Measurements from ENCODE around the gene BPIFB2. TPM values are rescaled to one million over a fixed set of nuclear protein-coding genes. Genes with fewer than 3 reads are reported as not detected.
"Not testable (repeated sequence)": the region's sequence is repeated elsewhere in the genome, so short reads cannot be mapped to it uniquely, and the experiment has no call there.

BPIFB2 gene
- total and polyA plus RNA-seq, 4 donors: 0.33 to 3.7 (median 1.5) TPM

- Histone ChIP-seq H3K27ac (ENCODE audit: low read depth in 1 of 2, low read length in 2 of 2) (peak overlapping the region in 1 of 2 donors; percentile 40), H3K4me1 (ENCODE audit: control insufficient read depth in 4 of 4, insufficient read depth in 4 of 4, low read length in 3 of 4) (no peaks in the 10 kb centered on the region)
- DNase-seq (ENCODE audit: low spot score): peak; percentile 29
These were observed 35.1 kb upstream of the BPIFB2 start for GRCh38 chr20:32972181-32973076.

GRCh38 chr20:32973077-32973717, 34.3 kb upstream of the BPIFB2 start:
- no peak for DNase-seq (ENCODE audit: low spot score)
- H3K36me3 ChIP-seq (ENCODE audit: control insufficient read depth in 4 of 4, insufficient read depth in 3 of 4, low read depth in 1 of 4, low read length in 3 of 4): no peaks in the 10 kb centered on the region
- no peaks in the 10 kb centered on the region for H3K9me3 ChIP-seq (ENCODE audit: control insufficient read depth in 4 of 4, low read length in 3 of 4)
- WGBS: 84% methylated on average over 10 of the region's 10 CpGs
- no peak overlapping the region for H3K9ac ChIP-seq (ENCODE audit: low read depth in 1 of 2, low read length in 2 of 2)
- no peak overlapping the region for H3K27ac ChIP-seq (ENCODE audit: low read depth in 1 of 2, low read length in 2 of 2)
- no peak overlapping the region for H3K4me3 ChIP-seq (ENCODE audit: low read depth in 1 of 3, low read length in 3 of 3)
- H3K27me3 ChIP-seq (ENCODE audit: control insufficient read depth in 4 of 4, insufficient read depth in 4 of 4, low read length in 3 of 4): no peaks in the 10 kb centered on the region
- H3K4me1 ChIP-seq (ENCODE audit: control insufficient read depth in 4 of 4, insufficient read depth in 4 of 4, low read length in 3 of 4): no peaks in the 10 kb centered on the region
- TF ChIP-seq FOXA2 (IDR thresholded peaks at IDR 0.05): no peak
- no peak for TF ChIP-seq ATF3 (IDR thresholded peaks at IDR 0.05)
- no peak for TF ChIP-seq RAD21 (IDR thresholded peaks at IDR 0.05)
- no peak for TF ChIP-seq TAF1 (conservative IDR thresholded peaks at IDR 0.05)
- no peak for TF ChIP-seq HNF4G (IDR thresholded peaks at IDR 0.05)
- no peak for TF ChIP-seq JUND (IDR thresholded peaks at IDR 0.05)
- TF ChIP-seq ZBTB33 (IDR thresholded peaks at IDR 0.05): no peak
- no peak for TF ChIP-seq MAX (IDR thresholded peaks at IDR 0.05)
- no peak for TF ChIP-seq FOXA1 (IDR thresholded peaks at IDR 0.05)
- TF ChIP-seq CTCF (IDR thresholded peaks at IDR 0.05; ENCODE audit: low read depth, low read length, missing input control): no peak
- TF ChIP-seq EGR1 (IDR thresholded peaks at IDR 0.05; ENCODE audit: low read depth in 2 of 2): no peak
- no peak for TF ChIP-seq GABPA (IDR thresholded peaks at IDR 0.05 in 1 of 2, conservative IDR thresholded peaks at IDR 0.05 in 1 of 2)
- no peak for TF ChIP-seq YY1 (IDR thresholded peaks at IDR 0.05)
- TF ChIP-seq RXRA (IDR thresholded peaks at IDR 0.05): no peak
- no peak for TF ChIP-seq NR2F2 (IDR thresholded peaks at IDR 0.05)
- no peak for TF ChIP-seq SP1 (IDR thresholded peaks at IDR 0.05)

More at GRCh38 chr20:32972181-32973076, 35.1 kb upstream of the BPIFB2 start:
- H3K9ac ChIP-seq (ENCODE audit: low read depth in 1 of 2, low read length in 2 of 2): no peak overlapping the region
- H3K27me3 ChIP-seq (ENCODE audit: control insufficient read depth in 4 of 4, insufficient read depth in 4 of 4, low read length in 3 of 4): no peaks in the 10 kb centered on the region
- H3K4me3 ChIP-seq (ENCODE audit: low read depth in 1 of 3, low read length in 3 of 3): no peak overlapping the region
- no peak for TF ChIP-seq TAF1 (conservative IDR thresholded peaks at IDR 0.05)
- no peaks in the 10 kb centered on the region for H3K36me3 ChIP-seq (ENCODE audit: control insufficient read depth in 4 of 4, insufficient read depth in 3 of 4, low read depth in 1 of 4, low read length in 3 of 4)
- WGBS: 82% methylated on average over 13 of the region's 13 CpGs
- no peaks in the 10 kb centered on the region for H3K9me3 ChIP-seq (ENCODE audit: control insufficient read depth in 4 of 4, low read length in 3 of 4)

GRCh38 chr20:32974204-32975064, 33.1 kb upstream of the BPIFB2 start:
- H3K4me1 ChIP-seq (ENCODE audit: control insufficient read depth in 4 of 4, insufficient read depth in 4 of 4, low read length in 3 of 4); H3K27ac ChIP-seq (ENCODE audit: low read depth in 1 of 2, low read length in 2 of 2); H3K4me3 ChIP-seq (ENCODE audit: low read depth in 1 of 3, low read length in 3 of 3); H3K9ac ChIP-seq (ENCODE audit: low read depth in 1 of 2, low read length in 2 of 2); DNase-seq (ENCODE audit: low spot score); H3K27me3 ChIP-seq (ENCODE audit: control insufficient read depth in 4 of 4, insufficient read depth in 4 of 4, low read length in 3 of 4); H3K9me3 ChIP-seq (ENCODE audit: control insufficient read depth in 4 of 4, low read length in 3 of 4); H3K36me3 ChIP-seq (ENCODE audit: control insufficient read depth in 4 of 4, insufficient read depth in 3 of 4, low read depth in 1 of 4, low read length in 3 of 4): not testable (repeated sequence)
- WGBS: 82% methylated on average over 9 of the region's 9 CpGs

- not testable (repeated sequence) for DNase-seq (ENCODE audit: low spot score); H3K27me3 ChIP-seq (ENCODE audit: control insufficient read depth in 4 of 4, insufficient read depth in 4 of 4, low read length in 3 of 4); H3K4me1 ChIP-seq (ENCODE audit: control insufficient read depth in 4 of 4, insufficient read depth in 4 of 4, low read length in 3 of 4); H3K9ac ChIP-seq (ENCODE audit: low read depth in 1 of 2, low read length in 2 of 2); H3K36me3 ChIP-seq (ENCODE audit: control insufficient read depth in 4 of 4, insufficient read depth in 3 of 4, low read depth in 1 of 4, low read length in 3 of 4); H3K9me3 ChIP-seq (ENCODE audit: control insufficient read depth in 4 of 4, low read length in 3 of 4); H3K27ac ChIP-seq (ENCODE audit: low read depth in 1 of 2, low read length in 2 of 2); H3K4me3 ChIP-seq (ENCODE audit: low read depth in 1 of 3, low read length in 3 of 3)
- 89% methylated on average over 4 of the region's 4 CpGs for WGBS
These were observed 32.4 kb upstream of the BPIFB2 start for GRCh38 chr20:32975121-32975520.

Data from liver (tissue), 9 donors.